Keratinocyte (primary cell): ENCODE measurements around the gene BUB1.

Experiments used
- CTCF ChIP-seq, 3 experiments: IDR thresholded peaks in 1 of 3; conservative IDR thresholded peaks in 1 of 3; optimal IDR thresholded peaks in 1 of 3; 2 replicates in 2 of 3; 3 replicates in 1 of 3; pipeline versions ENCODE3 to v1.5.1; 2011; ENCODE audit warnings: low read length in 3 of 3, mild to moderate bottlenecking in 3 of 3, moderate library complexity in 2 of 3, control low read depth in 1 of 3, inconsistent platforms in 1 of 3; ENCODE audit not compliant: insufficient read depth in 2 of 3; ENCODE audit errors: extremely low read depth in 1 of 3
- EZH2 ChIP-seq: IDR thresholded peaks from one replicate; pipeline ENCODE4 v1.6.1; 2012; ENCODE audit warnings: inconsistent platforms, mild to moderate bottlenecking, low read length, moderate library complexity

- TF ChIP-seq CTCF (optimal IDR thresholded peaks at IDR 0.05 in 1 of 3, IDR thresholded peaks at IDR 0.05 in 1 of 3, conservative IDR thresholded peaks at IDR 0.05 in 1 of 3; ENCODE audit: extremely low read depth in 1 of 3, insufficient read depth in 2 of 3, low read length in 3 of 3) (no peak), EZH2 (no peak)
Measured at GRCh38 chr2:110670826-110671225, 7.0 kb downstream of the BUB1 start.
